ENCODE measurements around the gene MAP6. TPM values are rescaled to one million over a fixed set of nuclear protein-coding genes. Genes with fewer than 3 reads are reported as not detected.

MAP6 gene
- total RNA-seq, 1 donor from 2014 or later: 6.9 TPM

- H3K9me3 ChIP-seq: no peaks in the 10 kb centered on the region
- H3K27ac ChIP-seq: no peak overlapping the region
- TF ChIP-seq POLR2A (IDR thresholded peaks at IDR 0.05) (no peak), CTCF (IDR thresholded peaks at IDR 0.05) (no peak), POLR2AphosphoS5 (IDR thresholded peaks at IDR 0.05; ENCODE audit: insufficient read depth in 1 of 2, low read depth in 1 of 2) (no peak)
- H3K27me3 ChIP-seq: no peaks in the 10 kb centered on the region
- no peak for DNase-seq (ENCODE audit: extremely low spot score in 2 of 2)
- intact Hi-C loops (cut with DNase I): loop anchor here (10.0 kb wide), 1 partner anchor 105 kb away; no protein-coding TSS in a partner anchor
- H3K36me3 ChIP-seq: no peaks in the 10 kb centered on the region
- no peak overlapping the region for H3K4me3 ChIP-seq
- no peaks in the 10 kb centered on the region for H3K4me1 ChIP-seq
Measured at GRCh38 chr11:75659836-75660235, 9.0 kb downstream of the MAP6 start.

GRCh38 chr11:75656044-75656727 is 12.7 kb downstream of the MAP6 start:
- no peak for DNase-seq (ENCODE audit: extremely low spot score in 2 of 2)
- Histone ChIP-seq H3K27ac (no peak overlapping the region), H3K36me3 (no peaks in the 10 kb centered on the region), H3K4me1 (no peaks in the 10 kb centered on the region), H3K4me3 (no peak overlapping the region), H3K9me3 (no peaks in the 10 kb centered on the region), H3K27me3 (no peaks in the 10 kb centered on the region)
- no peak for TF ChIP-seq POLR2AphosphoS5 (IDR thresholded peaks at IDR 0.05; ENCODE audit: insufficient read depth in 1 of 2, low read depth in 1 of 2)
- no peak for TF ChIP-seq CTCF (IDR thresholded peaks at IDR 0.05)
- intact Hi-C loops (cut with DNase I): no loop called here

GRCh38 chr11:75655605-75656004 is 13.2 kb downstream of the MAP6 start:
- Histone ChIP-seq H3K4me1 (no peaks in the 10 kb centered on the region), H3K27ac (no peak overlapping the region), H3K27me3 (no peaks in the 10 kb centered on the region), H3K9me3 (no peaks in the 10 kb centered on the region), H3K4me3 (no peak overlapping the region), H3K36me3 (no peaks in the 10 kb centered on the region)
- TF ChIP-seq POLR2A (IDR thresholded peaks at IDR 0.05) (no peak), POLR2AphosphoS5 (IDR thresholded peaks at IDR 0.05; ENCODE audit: insufficient read depth in 1 of 2, low read depth in 1 of 2) (no peak), CTCF (IDR thresholded peaks at IDR 0.05) (no peak)
- intact Hi-C loops (cut with DNase I): no loop called here
- DNase-seq (ENCODE audit: extremely low spot score in 2 of 2): no peak

GRCh38 chr11:75654314-75654713 is 14.5 kb downstream of the MAP6 start:
- Histone ChIP-seq H3K27ac (no peak overlapping the region), H3K9me3 (no peaks in the 10 kb centered on the region), H3K36me3 (no peaks in the 10 kb centered on the region), H3K4me1 (no peaks in the 10 kb centered on the region), H3K4me3 (no peak overlapping the region), H3K27me3 (no peaks in the 10 kb centered on the region)
- TF ChIP-seq CTCF (IDR thresholded peaks at IDR 0.05): no peak
- no peak for TF ChIP-seq POLR2A (IDR thresholded peaks at IDR 0.05)
- TF ChIP-seq POLR2AphosphoS5 (IDR thresholded peaks at IDR 0.05; ENCODE audit: insufficient read depth in 1 of 2, low read depth in 1 of 2): no peak
- intact Hi-C loops (cut with DNase I): no loop called here
- DNase-seq (ENCODE audit: extremely low spot score in 2 of 2): no peak

GRCh38 chr11:75653532-75653931 is 15.3 kb downstream of the MAP6 start:
- Histone ChIP-seq H3K4me3 (no peak overlapping the region), H3K4me1 (no peaks in the 10 kb centered on the region), H3K9me3 (no peaks in the 10 kb centered on the region), H3K36me3 (no peaks in the 10 kb centered on the region), H3K27ac (no peak overlapping the region), H3K27me3 (no peaks in the 10 kb centered on the region)
- intact Hi-C loops (cut with DNase I): no loop called here
- no peak for DNase-seq (ENCODE audit: extremely low spot score in 2 of 2)
- TF ChIP-seq CTCF (IDR thresholded peaks at IDR 0.05) (no peak), POLR2A (IDR thresholded peaks at IDR 0.05) (no peak), POLR2AphosphoS5 (IDR thresholded peaks at IDR 0.05; ENCODE audit: insufficient read depth in 1 of 2, low read depth in 1 of 2) (no peak)
